Measurements from ENCODE around the gene CTXND1.

DNA sequence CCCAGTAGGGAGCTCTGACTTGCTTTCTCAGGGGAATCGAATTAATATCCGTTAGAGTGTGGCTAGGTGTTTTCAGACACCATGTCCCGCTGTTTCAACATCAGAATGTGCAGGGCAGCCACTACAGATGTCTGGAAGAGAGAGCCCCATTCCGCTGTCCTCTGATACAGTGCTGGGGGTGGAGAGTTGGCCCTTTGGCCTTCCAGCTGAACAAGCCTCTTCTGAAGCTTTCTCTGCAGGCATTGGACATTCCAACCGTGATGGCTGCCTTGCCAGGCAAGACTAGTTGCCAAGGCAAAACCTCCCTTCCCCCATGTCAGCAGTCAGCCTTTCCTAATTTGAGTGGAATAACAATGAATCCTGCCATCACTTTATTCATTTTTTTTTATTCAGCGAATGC lies 97.7 kb downstream of the CTXND1 start:
- TF ChIP-seq, protein P1, sequence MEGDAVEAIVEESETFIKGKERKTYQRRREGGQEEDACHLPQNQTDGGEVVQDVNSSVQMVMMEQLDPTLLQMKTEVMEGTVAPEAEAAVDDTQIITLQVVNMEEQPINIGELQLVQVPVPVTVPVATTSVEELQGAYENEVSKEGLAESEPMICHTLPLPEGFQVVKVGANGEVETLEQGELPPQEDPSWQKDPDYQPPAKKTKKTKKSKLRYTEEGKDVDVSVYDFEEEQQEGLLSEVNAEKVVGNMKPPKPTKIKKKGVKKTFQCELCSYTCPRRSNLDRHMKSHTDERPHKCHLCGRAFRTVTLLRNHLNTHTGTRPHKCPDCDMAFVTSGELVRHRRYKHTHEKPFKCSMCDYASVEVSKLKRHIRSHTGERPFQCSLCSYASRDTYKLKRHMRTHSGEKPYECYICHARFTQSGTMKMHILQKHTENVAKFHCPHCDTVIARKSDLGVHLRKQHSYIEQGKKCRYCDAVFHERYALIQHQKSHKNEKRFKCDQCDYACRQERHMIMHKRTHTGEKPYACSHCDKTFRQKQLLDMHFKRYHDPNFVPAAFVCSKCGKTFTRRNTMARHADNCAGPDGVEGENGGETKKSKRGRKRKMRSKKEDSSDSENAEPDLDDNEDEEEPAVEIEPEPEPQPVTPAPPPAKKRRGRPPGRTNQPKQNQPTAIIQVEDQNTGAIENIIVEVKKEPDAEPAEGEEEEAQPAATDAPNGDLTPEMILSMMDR (IDR thresholded peaks at IDR 0.05) = no peak
- TF ChIP-seq POLR2AphosphoS5 (IDR thresholded peaks at IDR 0.05; ENCODE audit: insufficient read depth in 1 of 2, low read depth in 1 of 2) = no peak
